ENCODE measurements around the gene ABCA13. TPM values are rescaled to one million over a fixed set of nuclear protein-coding genes. Genes with fewer than 3 reads are reported as not detected.

Gene ABCA13
- total RNA-seq, 4 donors from 2014 or later, result under 0.01 to 0.26 (median 0.06) TPM; not detected in 1

DNA sequence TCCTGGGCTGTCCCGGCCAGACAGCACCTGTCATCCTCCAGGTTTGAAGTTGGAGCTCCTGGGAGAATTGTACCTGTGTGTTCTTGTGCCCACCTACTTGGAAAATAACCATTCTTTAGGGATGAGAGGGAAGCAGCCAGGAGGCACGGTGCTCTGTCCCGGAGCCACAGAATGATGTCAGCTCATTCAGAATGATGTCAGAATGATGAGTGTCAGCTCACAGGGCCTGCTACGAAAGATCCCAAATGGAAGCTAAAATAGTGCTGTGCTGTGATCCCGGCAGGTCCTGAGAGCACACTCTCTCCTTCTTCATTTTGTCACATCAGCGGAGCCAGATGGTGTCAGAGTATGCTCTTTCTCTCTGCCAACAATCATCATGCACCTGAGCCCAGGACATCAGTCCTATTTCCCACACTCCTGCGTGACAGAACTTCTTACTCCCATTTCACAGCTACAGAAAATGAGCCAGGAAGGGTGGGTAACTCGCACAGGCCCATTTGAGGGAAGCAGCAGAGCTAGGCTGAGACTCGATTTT is 8.3 kb downstream of the ABCA13 start:
- Histone ChIP-seq H3K27me3 (no peaks in the 10 kb centered on the region), H3K27ac (replicated peaks in 1 of 4) (no peak overlapping the region), H3K4me3 (no peak overlapping the region), H3K36me3 (no peaks in the 10 kb centered on the region), H3K9me3 (no peaks in the 10 kb centered on the region), H3K4me1 (no peaks in the 10 kb centered on the region)
- intact Hi-C loops (cut with DNase I), result no loop called here
- WGBS, result 61% methylated on average over 9 of the region's 9 CpGs
- TF ChIP-seq, protein P1, sequence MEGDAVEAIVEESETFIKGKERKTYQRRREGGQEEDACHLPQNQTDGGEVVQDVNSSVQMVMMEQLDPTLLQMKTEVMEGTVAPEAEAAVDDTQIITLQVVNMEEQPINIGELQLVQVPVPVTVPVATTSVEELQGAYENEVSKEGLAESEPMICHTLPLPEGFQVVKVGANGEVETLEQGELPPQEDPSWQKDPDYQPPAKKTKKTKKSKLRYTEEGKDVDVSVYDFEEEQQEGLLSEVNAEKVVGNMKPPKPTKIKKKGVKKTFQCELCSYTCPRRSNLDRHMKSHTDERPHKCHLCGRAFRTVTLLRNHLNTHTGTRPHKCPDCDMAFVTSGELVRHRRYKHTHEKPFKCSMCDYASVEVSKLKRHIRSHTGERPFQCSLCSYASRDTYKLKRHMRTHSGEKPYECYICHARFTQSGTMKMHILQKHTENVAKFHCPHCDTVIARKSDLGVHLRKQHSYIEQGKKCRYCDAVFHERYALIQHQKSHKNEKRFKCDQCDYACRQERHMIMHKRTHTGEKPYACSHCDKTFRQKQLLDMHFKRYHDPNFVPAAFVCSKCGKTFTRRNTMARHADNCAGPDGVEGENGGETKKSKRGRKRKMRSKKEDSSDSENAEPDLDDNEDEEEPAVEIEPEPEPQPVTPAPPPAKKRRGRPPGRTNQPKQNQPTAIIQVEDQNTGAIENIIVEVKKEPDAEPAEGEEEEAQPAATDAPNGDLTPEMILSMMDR (IDR thresholded peaks at IDR 0.05), result no peak
- TF ChIP-seq EP300 (IDR thresholded peaks at IDR 0.05), result no peak
- no peak for TF ChIP-seq POLR2AphosphoS5 (IDR thresholded peaks at IDR 0.05)
- TF ChIP-seq POLR2A (IDR thresholded peaks at IDR 0.05; ENCODE audit: low read depth), result no peak
- no peak for DNase-seq (ENCODE audit: extremely low spot score)

DNA sequence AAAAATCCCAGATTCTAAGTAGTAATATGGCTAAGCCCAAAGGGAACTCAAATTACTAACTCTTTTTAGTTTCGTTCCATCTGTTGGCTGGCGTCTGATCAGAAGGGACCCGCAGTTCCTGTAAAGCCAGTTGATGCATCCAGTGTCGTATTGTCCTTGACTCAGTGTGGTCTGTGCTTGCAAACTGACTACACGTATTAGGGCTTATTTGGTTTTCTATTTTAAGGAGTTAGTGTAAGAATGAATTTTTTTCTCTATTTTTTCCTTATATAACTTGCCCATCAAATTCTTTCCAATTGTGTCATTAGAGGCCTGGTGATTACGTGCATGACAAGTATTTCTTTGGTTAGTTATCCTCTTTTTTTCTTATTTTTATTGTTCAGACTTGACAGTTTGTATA is 9.7 kb downstream of the ABCA13 start:
- Histone ChIP-seq H3K27ac (replicated peaks in 1 of 4) (no peak overlapping the region), H3K9me3 (no peaks in the 10 kb centered on the region), H3K27me3 (no peaks in the 10 kb centered on the region), H3K4me3 (no peak overlapping the region), H3K4me1 (no peaks in the 10 kb centered on the region), H3K36me3 (no peaks in the 10 kb centered on the region)
- intact Hi-C loops (cut with DNase I), result no loop called here
- no peak for DNase-seq (ENCODE audit: extremely low spot score)
- TF ChIP-seq POLR2AphosphoS5 (IDR thresholded peaks at IDR 0.05) (no peak), POLR2A (IDR thresholded peaks at IDR 0.05; ENCODE audit: low read depth) (no peak), EP300 (IDR thresholded peaks at IDR 0.05) (no peak)
- TF ChIP-seq, protein P1 (IDR thresholded peaks at IDR 0.05), result no peak
- WGBS, result 77% methylated on average over 6 of the region's 6 CpGs

- no peak overlapping the region for H3K27ac ChIP-seq (replicated peaks in 1 of 4)
- TF ChIP-seq, protein P1 (IDR thresholded peaks at IDR 0.05), result no peak
- TF ChIP-seq EP300 (IDR thresholded peaks at IDR 0.05) (no peak), POLR2AphosphoS5 (IDR thresholded peaks at IDR 0.05) (no peak), POLR2A (IDR thresholded peaks at IDR 0.05; ENCODE audit: low read depth) (no peak)
- H3K36me3 ChIP-seq, result no peaks in the 10 kb centered on the region
- no peaks in the 10 kb centered on the region for H3K9me3 ChIP-seq
- DNase-seq (ENCODE audit: extremely low spot score), result no peak
- no peak overlapping the region for H3K4me3 ChIP-seq
- intact Hi-C loops (cut with DNase I), result no loop called here
- 50% methylated on average over 3 of the region's 3 CpGs for WGBS
- no peaks in the 10 kb centered on the region for H3K4me1 ChIP-seq
- no peaks in the 10 kb centered on the region for H3K27me3 ChIP-seq
These were observed 11.6 kb downstream of the ABCA13 start for GRCh38 chr7:48182718-48183369.

DNA sequence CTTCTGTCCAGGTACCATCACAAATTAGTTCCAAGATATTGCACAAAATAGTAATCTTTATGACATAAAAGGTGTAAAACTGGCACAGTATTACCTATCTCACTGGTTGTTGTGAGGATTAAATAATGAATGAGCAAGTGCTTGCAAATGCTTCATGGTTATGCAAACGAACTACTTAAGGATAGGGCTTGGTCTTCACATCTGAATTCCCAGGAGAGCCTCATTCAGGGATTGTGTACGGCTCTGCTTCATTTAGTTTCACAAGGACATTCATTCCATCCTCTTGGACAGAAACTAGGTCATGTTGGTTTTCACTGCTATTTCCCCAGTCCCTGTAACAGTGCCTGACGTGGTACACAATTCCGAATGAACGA is 12.1 kb downstream of the ABCA13 start:
- intact Hi-C loops (cut with DNase I), result no loop called here
- WGBS, result 71% methylated on average over 5 of the region's 5 CpGs

More for the DNA sequence above, 12.1 kb downstream of the ABCA13 start:
- Histone ChIP-seq H3K4me1 (no peaks in the 10 kb centered on the region), H3K4me3 (no peak overlapping the region), H3K9me3 (no peaks in the 10 kb centered on the region), H3K27ac (replicated peaks in 1 of 4) (no peak overlapping the region), H3K36me3 (no peaks in the 10 kb centered on the region), H3K27me3 (no peaks in the 10 kb centered on the region)
- TF ChIP-seq POLR2A (IDR thresholded peaks at IDR 0.05; ENCODE audit: low read depth), result no peak
- TF ChIP-seq, protein P1 (IDR thresholded peaks at IDR 0.05), result no peak
- TF ChIP-seq EP300 (IDR thresholded peaks at IDR 0.05), result no peak
- no peak for TF ChIP-seq POLR2AphosphoS5 (IDR thresholded peaks at IDR 0.05)
- DNase-seq (ENCODE audit: extremely low spot score), result no peak

Measured in esophagus muscularis mucosa (tissue), 4 donors.